H1 (cell line): ENCODE data around the gene EYA2. TPM values are rescaled to one million over a fixed set of nuclear protein-coding genes. Genes with fewer than 3 reads are reported as not detected.

ENCODE experiments used
- CTCF ChIA-PET: fragments of 300-600 bp; sonication (Branson Sonifier 250); formaldehyde crosslinking; loops from one replicate; lab custom pipeline; 2021; ENCODE audit not compliant: partially characterized antibody; lab: Charles Lee
- POLR2A ChIA-PET: fragments of 300-600 bp; sonication (Branson Sonifier 250); formaldehyde crosslinking; loops from one replicate; lab custom pipeline; 2021; ENCODE audit warnings: inconsistent platforms; ENCODE audit not compliant: partially characterized antibody; lab: Charles Lee
- DNase-seq, 2 experiments: peaks; one replicate each; pipeline versions ENCODE4 v3.0.0 to v3.0.0-alpha.2; 2010 to 2022; ENCODE audit warnings: low spot score in 2 of 2, low read depth in 1 of 2, mixed read lengths in 1 of 2
- FAIRE-seq: peaks from 2 replicates; lab custom pipeline; 2011; peaks lifted over from hg19 to GRCh38; lab: Jason Lieb, UNC
- H2AFZ ChIP-seq: 2 replicates; pipeline ENCODE4 v1.8.1; 2012; ENCODE audit warnings: low read length, inconsistent platforms
- H2AK5ac ChIP-seq: 2 replicates; pipeline ENCODE4 v1.6.1; 2013; ENCODE audit warnings: low read depth, low read length
- H2BK120ac ChIP-seq: replicated peaks from 2 replicates; pipeline ENCODE3; 2013; ENCODE audit warnings: low read depth, low read length, inconsistent platforms
- H2BK12ac ChIP-seq: 2 replicates; pipeline ENCODE4 v1.6.1; 2013; ENCODE audit warnings: low read depth, low read length
- H2BK15ac ChIP-seq: 2 replicates; pipeline ENCODE4 v1.6.1; 2013; ENCODE audit warnings: low read length
- H2BK20ac ChIP-seq: 2 replicates; pipeline ENCODE4 v1.6.1; 2013; ENCODE audit warnings: low read length
- H2BK5ac ChIP-seq: 2 replicates; pipeline ENCODE4 v1.6.1; 2013; ENCODE audit warnings: low read depth, low read length
- H3K14ac ChIP-seq: 2 replicates; pipeline ENCODE4 v1.6.1; 2013; ENCODE audit warnings: inconsistent platforms; ENCODE audit not compliant: insufficient read length
- H3K18ac ChIP-seq: 2 replicates; pipeline ENCODE4 v1.6.1; 2013; ENCODE audit warnings: low read length; ENCODE audit errors: extremely low read depth
- H3K23ac ChIP-seq: 2 replicates; pipeline ENCODE4 v1.6.1; 2013; ENCODE audit warnings: inconsistent platforms; ENCODE audit not compliant: insufficient read length
- H3K23me2 ChIP-seq: 2 replicates; pipeline ENCODE4 v1.6.1; 2013; ENCODE audit warnings: low read depth, low read length
- H3K27ac ChIP-seq: 2 replicates; pipeline ENCODE4 v1.6.1; 2011; ENCODE audit warnings: low read depth, low read length, inconsistent platforms
- H3K27me3 ChIP-seq, 4 experiments: replicated peaks in 1 of 4; 1 replicate in 1 of 4; 2 replicates in 3 of 4; pipeline versions ENCODE4 v1.6.1 to v1.8.1; 2011 to 2013; ENCODE audit warnings: low read length in 3 of 4, mild to moderate bottlenecking in 3 of 4, inconsistent platforms in 2 of 4, mixed read lengths in 2 of 4, moderate library complexity in 1 of 4; ENCODE audit not compliant: control insufficient read depth in 3 of 4, insufficient read depth in 3 of 4; ENCODE audit errors: extremely low read depth in 1 of 4
- H3K36me3 ChIP-seq, 4 experiments: 2 replicates each; pipeline versions ENCODE4 v1.6.1 to v1.8.1; 2011 to 2013; ENCODE audit warnings: mild to moderate bottlenecking in 4 of 4, low read length in 3 of 4, moderate library complexity in 2 of 4, control low read depth in 1 of 4, inconsistent platforms in 1 of 4; ENCODE audit not compliant: insufficient read depth in 4 of 4, control insufficient read depth in 2 of 4
- H3K4ac ChIP-seq: replicated peaks from 2 replicates; pipeline ENCODE3; 2013; ENCODE audit warnings: low read length, low read depth, mixed read lengths, inconsistent platforms; ENCODE audit not compliant: insufficient read length
- H3K4me1 ChIP-seq, 4 experiments: replicated peaks in 1 of 4; 1 replicate in 1 of 4; 2 replicates in 3 of 4; pipeline versions ENCODE4 v1.6.1 to v1.8.1; 2011 to 2013; ENCODE audit warnings: low read length in 3 of 4, inconsistent platforms in 2 of 4, mixed read lengths in 1 of 4; ENCODE audit not compliant: insufficient read depth in 4 of 4, control insufficient read depth in 3 of 4
- H3K4me2 ChIP-seq, 2 experiments: 2 replicates each; pipeline versions ENCODE4 v1.6.1 to v1.8.1; 2011 to 2013; ENCODE audit warnings: low read depth in 2 of 2, low read length in 2 of 2, control low read depth in 1 of 2, inconsistent platforms in 1 of 2, mild to moderate bottlenecking in 1 of 2; ENCODE audit not compliant: insufficient read depth in 1 of 2
- H3K4me3 ChIP-seq, 4 experiments: fragments of 200-600, 300-600 bp in 1 of 4; sonication (generic), shearing (Covaris generic), sonication (Bioruptor Twin) in 1 of 4; 2 replicates each; pipeline versions ENCODE4 v1.5.1 to v1.8.1; 2011 to 2016; ENCODE audit warnings: low read length in 4 of 4, low read depth in 3 of 4, control low read depth in 2 of 4, inconsistent platforms in 2 of 4, mild to moderate bottlenecking in 2 of 4, mixed read lengths in 1 of 4, moderate library complexity in 1 of 4; ENCODE audit not compliant: insufficient read depth in 2 of 4; ENCODE audit errors: extremely low read depth in 1 of 4
- H3K56ac ChIP-seq: replicated peaks from 2 replicates; pipeline ENCODE3; 2013; ENCODE audit warnings: low read depth, mild to moderate bottlenecking, mixed read lengths, low read length, inconsistent platforms; ENCODE audit not compliant: insufficient read length
- H3K79me1 ChIP-seq: 2 replicates; pipeline ENCODE4 v1.6.1; 2013; ENCODE audit warnings: low read depth, low read length, control low read depth
- H3K79me2 ChIP-seq, 2 experiments: 2 replicates each; pipeline versions ENCODE4 v1.6.1 to v1.8.1; 2012 to 2013; ENCODE audit warnings: low read length in 2 of 2, mild to moderate bottlenecking in 2 of 2, inconsistent platforms in 1 of 2; ENCODE audit not compliant: insufficient read depth in 2 of 2, control insufficient read depth in 1 of 2
- H3K9ac ChIP-seq, 4 experiments: replicated peaks in 1 of 4; 1 replicate in 1 of 4; 2 replicates in 3 of 4; pipeline versions ENCODE4 v1.6.1 to v1.8.1; 2011 to 2013; ENCODE audit warnings: low read depth in 3 of 4, low read length in 3 of 4, control low read depth in 2 of 4, mild to moderate bottlenecking in 2 of 4, moderate library complexity in 2 of 4, inconsistent platforms in 1 of 4; ENCODE audit errors: extremely low read depth in 1 of 4
- H3K9me3 ChIP-seq, 2 experiments: 2 replicates each; pipeline versions ENCODE4 v1.6.1 to v1.8.1; 2012 to 2013; ENCODE audit warnings: mild to moderate bottlenecking in 2 of 2, moderate library complexity in 2 of 2, control low read depth in 1 of 2, inconsistent platforms in 1 of 2, low read depth in 1 of 2, low read length in 1 of 2, mixed read lengths in 1 of 2; ENCODE audit not compliant: insufficient read depth in 2 of 2
- H4K20me1 ChIP-seq, 2 experiments: replicated peaks in 1 of 2; 2 replicates each; pipeline versions ENCODE3 to v1.8.1; 2011 to 2013; ENCODE audit warnings: inconsistent platforms in 2 of 2, low read length in 2 of 2, mild to moderate bottlenecking in 1 of 2; ENCODE audit not compliant: insufficient read depth in 2 of 2, control insufficient read depth in 1 of 2
- H4K5ac ChIP-seq: 2 replicates; pipeline ENCODE4 v1.6.1; 2013; ENCODE audit warnings: low read length, low read depth, mixed read lengths, inconsistent platforms; ENCODE audit not compliant: insufficient read length
- H4K8ac ChIP-seq: 2 replicates; pipeline ENCODE4 v1.8.0; 2013; ENCODE audit warnings: mild to moderate bottlenecking, moderate library complexity, low read length, inconsistent platforms; ENCODE audit not compliant: insufficient read depth; ENCODE audit errors: extremely low read depth
- H4K91ac ChIP-seq: replicated peaks from 2 replicates; pipeline ENCODE3; 2013; ENCODE audit warnings: low read length, mixed read lengths, inconsistent platforms; ENCODE audit not compliant: insufficient read length
- EGR1 ChIP-seq: IDR thresholded peaks from 2 replicates; pipeline ENCODE4 v1.6.1; 2011; ENCODE audit warnings: low read depth, low read length, borderline replicate concordance
- KDM5A ChIP-seq: fragments of 200-600 bp; IDR thresholded peaks from 2 replicates; pipeline ENCODE4 v1.7.1; 2012; ENCODE audit warnings: mild to moderate bottlenecking, low read length, inconsistent platforms, mixed read lengths
- SIX5 ChIP-seq: IDR thresholded peaks from 2 replicates; pipeline ENCODE4 v1.6.1; 2011; ENCODE audit warnings: mild to moderate bottlenecking, low read depth, low read length
- WGBS, 2 experiments: shearing (Covaris generic) in 1 of 2; methylation state at CpG; one replicate each; pipeline versions ENCODE4 v1.1.6 to v1.1.7; 2013 to 2015; ENCODE audit warnings: low lambda C conversion rate in 2 of 2, mixed read lengths in 2 of 2, inconsistent platforms in 1 of 2, low coverage in 1 of 2, missing lambda C conversion rate in 1 of 2; ENCODE audit not compliant: insufficient replicate concordance in 2 of 2, insufficient coverage in 1 of 2, insufficient read length in 1 of 2; ENCODE audit errors: extremely low coverage in 1 of 2, missing lambda C conversion rate in 1 of 2; 5-methylcytosine and 5-hydroxymethylcytosine counted together
- polyA plus RNA-seq, 7 experiments: library from polyadenylated mRNA; depleted of rRNA in 3 of 7; stranded (reverse) in 5 of 7; unstranded in 2 of 7; fragments of >200 nt in 5 of 7; fragments of 200-250 nt in 2 of 7; gene quantifications; 1 replicate in 5 of 7; 2 replicates in 1 of 7; 4 replicates in 1 of 7; pipeline versions ENCODE4 v1.2.1 to v1.2.3, GENCODE V29; 2011 to 2013; ENCODE audit warnings: missing spikeins in 2 of 7, mixed read lengths in 2 of 7
- total RNA-seq: library from RNA; stranded (reverse); fragmentation: NEBNext Ultra II Directional; extraction: Animal tissue kit (Norgen Biotek cat#: 25700); gene quantifications from 2 replicates; pipeline ENCODE4 v1.2.1, GENCODE V29; 2021
- TF ChIP-seq, protein P1 (sequence below): IDR thresholded peaks from 2 replicates; pipeline ENCODE4 v1.6.1; 2012; ENCODE audit warnings: inconsistent platforms

EYA2 gene
- total and polyA plus RNA-seq, 2 of the 8 experiments (the other 6 are each of a cell fraction or from before 2014, with no cell fraction given): 1.6 to 1.7 TPM

DNA sequence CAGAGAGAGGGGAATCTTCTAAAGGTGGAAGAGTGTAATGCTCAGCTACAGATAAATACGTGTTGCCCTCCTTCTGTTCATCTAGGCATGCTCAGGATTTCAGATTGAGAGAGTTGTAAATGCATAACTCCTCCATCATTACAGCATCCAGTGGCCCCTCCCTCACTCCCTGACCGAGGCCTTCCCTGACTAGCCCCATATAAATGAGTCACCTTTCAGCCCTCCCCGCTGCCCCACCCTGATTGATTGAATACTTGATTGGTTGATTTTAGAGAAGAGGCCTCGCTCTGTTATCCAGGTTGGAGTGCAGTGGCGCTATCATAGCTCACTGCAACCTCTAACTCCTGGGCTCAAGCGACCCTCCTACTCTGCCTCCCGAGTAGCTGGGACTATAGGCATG lies 193.7 kb downstream of the EYA2 start:
- no peak overlapping the region for H2BK120ac ChIP-seq
- no peak overlapping the region; the same call in 1 of the 2 replicates for H2AFZ ChIP-seq
- ChIA-PET POLR2A (no interaction called here), CTCF (interaction anchor here (0.9 to 1.0 kb wide), 2 partner anchors 21 to 36 kb away, joined by 3 read pairs; no protein-coding TSS in a partner anchor)
- no peaks in the 10 kb centered on the region for H3K36me3 ChIP-seq
- H3K14ac ChIP-seq: no peak overlapping the region
- H2BK15ac ChIP-seq: no peak overlapping the region
- H2BK20ac ChIP-seq: no peak overlapping the region
- H3K4me3 ChIP-seq: no peak overlapping the region
- no peak overlapping the region for H2BK12ac ChIP-seq
- H3K27me3 ChIP-seq: no peaks in the 10 kb centered on the region
- H3K18ac ChIP-seq: no peak overlapping the region
- H3K4ac ChIP-seq: no peak overlapping the region
- DNase-seq (no peak), FAIRE-seq (no peak)
- no peaks in the 10 kb centered on the region for H3K79me2 ChIP-seq
- H3K4me1 ChIP-seq: no peaks in the 10 kb centered on the region
- no peaks in the 10 kb centered on the region for H4K20me1 ChIP-seq
- TF ChIP-seq SIX5 (no peak), KDM5A (no peak), EGR1 (no peak)
- TF ChIP-seq, protein P1, sequence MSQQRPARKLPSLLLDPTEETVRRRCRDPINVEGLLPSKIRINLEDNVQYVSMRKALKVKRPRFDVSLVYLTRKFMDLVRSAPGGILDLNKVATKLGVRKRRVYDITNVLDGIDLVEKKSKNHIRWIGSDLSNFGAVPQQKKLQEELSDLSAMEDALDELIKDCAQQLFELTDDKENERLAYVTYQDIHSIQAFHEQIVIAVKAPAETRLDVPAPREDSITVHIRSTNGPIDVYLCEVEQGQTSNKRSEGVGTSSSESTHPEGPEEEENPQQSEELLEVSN: no peak
- H3K79me1 ChIP-seq: no peaks in the 10 kb centered on the region
- H3K9me3 ChIP-seq: no peaks in the 10 kb centered on the region
- no peak overlapping the region for H3K27ac ChIP-seq
- no peak overlapping the region for H3K56ac ChIP-seq
- no peak overlapping the region for H2AK5ac ChIP-seq
- no peak overlapping the region for H3K9ac ChIP-seq
- H3K23ac ChIP-seq: no peak overlapping the region
- 89% methylated on average over 7 of the region's 7 CpGs; no CpG with 5 or more reads in 1 of the 2 experiments for WGBS, 2 experiments
- H4K8ac ChIP-seq: no peak overlapping the region
- H2BK5ac ChIP-seq: no peak overlapping the region
- no peak overlapping the region for H3K4me2 ChIP-seq
- H4K5ac ChIP-seq: no peak overlapping the region
- H4K91ac ChIP-seq: no peak overlapping the region
- H3K23me2 ChIP-seq: no peaks in the 10 kb centered on the region
